ENCODE data around the gene PNKD. TPM values are rescaled to one million over a fixed set of nuclear protein-coding genes. Genes with fewer than 3 reads are reported as not detected.

PNKD gene
- total and polyA plus RNA-seq, 2 of the 8 experiments (the other 6 are each of a cell fraction or from before 2014, with no cell fraction given): 43.9 to 65.4 TPM

DNA sequence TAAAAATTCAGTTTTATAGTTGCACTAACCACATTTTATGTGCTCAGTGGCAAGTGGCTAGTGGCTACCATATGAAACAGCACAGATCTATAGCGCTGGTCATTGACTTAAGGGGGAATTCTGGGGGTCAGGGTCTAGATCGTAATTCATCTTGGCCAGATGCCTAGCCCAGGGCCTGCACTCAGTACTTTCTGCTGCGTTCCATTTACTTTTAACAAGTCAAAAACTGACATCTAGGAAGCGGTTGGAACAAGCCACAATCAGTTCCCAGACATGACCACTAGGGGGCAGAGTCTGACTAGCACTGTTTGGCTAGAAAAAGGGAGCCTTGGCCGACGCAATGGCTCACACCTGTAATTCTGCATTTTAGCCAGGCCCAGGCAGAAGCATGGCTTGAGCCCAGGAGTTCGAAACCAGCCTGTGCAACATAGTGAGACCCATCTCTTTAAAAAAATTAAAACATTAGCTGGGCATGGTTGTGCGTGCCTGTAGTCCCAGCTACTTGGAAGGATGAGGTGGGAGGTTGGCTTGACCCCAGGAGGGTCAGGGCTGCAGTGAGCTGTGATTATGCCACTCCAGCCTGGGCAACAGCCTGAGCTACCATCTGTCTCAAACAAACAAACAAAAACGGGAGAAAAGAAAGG lies 31.0 kb downstream of the PNKD start (continued):
- TF ChIP-seq ASH2L (IDR thresholded peaks at IDR 0.05; ENCODE audit: low read length) (no peak), YY1 (IDR thresholded peaks at IDR 0.05; ENCODE audit: low read depth, low read length) (peak; percentile 46; the same call in 1 of the 2 replicates)
